Measurements from ENCODE around the gene SMIM32.

DNA sequence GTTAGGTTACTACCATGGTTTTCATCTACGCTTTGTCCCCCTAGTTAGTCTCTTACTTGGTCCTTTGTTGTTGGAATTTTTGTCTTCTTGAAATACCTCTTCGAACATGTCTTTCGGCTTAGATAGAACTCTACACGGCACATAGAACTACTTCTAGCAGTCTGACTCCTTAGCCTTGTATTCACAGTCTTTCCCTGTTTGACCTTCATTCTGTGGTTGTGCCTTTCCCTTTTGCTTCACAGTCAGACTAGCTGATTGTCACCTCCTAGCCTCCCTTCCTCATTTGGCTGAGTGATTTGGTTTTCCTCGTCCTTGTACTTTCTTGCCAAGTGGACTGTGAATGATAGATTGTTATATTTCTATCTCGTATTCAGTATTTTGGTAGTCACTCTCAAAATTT, 49.6 kb downstream of the SMIM32 start:
- TF ChIP-seq POLR2A (IDR thresholded peaks at IDR 0.05; ENCODE audit: low read depth, low read length) (no peak), CTCF (IDR thresholded peaks at IDR 0.05; ENCODE audit: extremely low read depth in 1 of 2, insufficient read depth in 1 of 2, low read depth in 1 of 2, low read length in 2 of 2) (no peak), JUN (IDR thresholded peaks at IDR 0.05; ENCODE audit: borderline replicate concordance, insufficient read depth, insufficient read length, low read depth) (no peak), MYC (IDR thresholded peaks at IDR 0.05; ENCODE audit: low read depth, low read length) (no peak), EZH2 (IDR thresholded peaks at IDR 0.05; ENCODE audit: borderline replicate concordance, low read depth, low read length, severe bottlenecking) (no peak), GATA2 (IDR thresholded peaks at IDR 0.05; ENCODE audit: insufficient read depth, insufficient read length, low read depth, low read length) (no peak), POLR2AphosphoS5 (IDR thresholded peaks at IDR 0.05; ENCODE audit: insufficient read depth, low read depth, low read length) (no peak)

Measured in endothelial cell of umbilical vein (primary cell).